Kidney epithelial cell (primary cell): ENCODE measurements around the gene HDAC1. TPM values are rescaled to one million over a fixed set of nuclear protein-coding genes. Genes with fewer than 3 reads are reported as not detected.
"Not testable (repeated sequence)": the region's sequence is repeated elsewhere in the genome, so short reads cannot be mapped to it uniquely, and the experiment has no call there.

ENCODE experiments used
- DNase-seq: peaks from one replicate; pipeline ENCODE4 v3.0.0-alpha.2; 2010; ENCODE audit warnings: low read depth
- H3K27me3 ChIP-seq: 2 replicates; pipeline ENCODE4 v1.6.0; 2011; ENCODE audit warnings: low read length; ENCODE audit not compliant: control insufficient read depth, insufficient read depth
- H3K36me3 ChIP-seq: 2 replicates; pipeline ENCODE4 v1.5.1; 2011; ENCODE audit warnings: low read length; ENCODE audit not compliant: control insufficient read depth, insufficient read depth
- H3K4me3 ChIP-seq: 2 replicates; pipeline ENCODE4 v1.5.1; 2011; ENCODE audit warnings: low read depth, mild to moderate bottlenecking, control low read depth, low read length
- CTCF ChIP-seq: IDR thresholded peaks from 2 replicates; pipeline ENCODE4 v1.5.1; 2011; ENCODE audit warnings: mild to moderate bottlenecking, moderate library complexity, low read length, control low read depth, inconsistent platforms; ENCODE audit not compliant: insufficient read depth, poor library complexity, severe bottlenecking
- total RNA-seq: library from RNA; depleted of rRNA; stranded (reverse); fragments of >200 nt; gene quantifications from 2 replicates; pipeline ENCODE4 v1.2.3, GENCODE V29; 2015

The HDAC1 gene
- total RNA-seq, 1 donor from 2014 or later, result 85.7 TPM

GRCh38 chr1:32249831-32250525 lies 41.9 kb upstream of the HDAC1 start:
- H3K4me3 ChIP-seq, result no peak overlapping the region
- no peaks in the 10 kb centered on the region for H3K27me3 ChIP-seq
- TF ChIP-seq CTCF, result no peak
- DNase-seq, result no peak
- H3K36me3 ChIP-seq, result no peaks in the 10 kb centered on the region

GRCh38 chr1:32250893-32251716 lies 40.8 kb upstream of the HDAC1 start, which contains the start of gene LCK:
TSS of gene LCK (plus strand) at chr1:32251265. CDS start at chr1:32274330, 23,065 bp downstream.
- no peak within 1 kb of the TSS for H3K4me3 ChIP-seq
- no peaks in the 10 kb centered on the region for H3K27me3 ChIP-seq
- no peaks in the 10 kb centered on the region for H3K36me3 ChIP-seq
- DNase-seq, result no peak
- TF ChIP-seq CTCF, result no peak

- DNase-seq, result no peak
- no peaks in the 10 kb centered on the region for H3K27me3 ChIP-seq
- TF ChIP-seq CTCF, result no peak
- no peak overlapping the region for H3K4me3 ChIP-seq
- no peaks in the 10 kb centered on the region for H3K36me3 ChIP-seq
Observed at GRCh38 chr1:32255072-32256071, 36.5 kb upstream of the HDAC1 start.

DNA sequence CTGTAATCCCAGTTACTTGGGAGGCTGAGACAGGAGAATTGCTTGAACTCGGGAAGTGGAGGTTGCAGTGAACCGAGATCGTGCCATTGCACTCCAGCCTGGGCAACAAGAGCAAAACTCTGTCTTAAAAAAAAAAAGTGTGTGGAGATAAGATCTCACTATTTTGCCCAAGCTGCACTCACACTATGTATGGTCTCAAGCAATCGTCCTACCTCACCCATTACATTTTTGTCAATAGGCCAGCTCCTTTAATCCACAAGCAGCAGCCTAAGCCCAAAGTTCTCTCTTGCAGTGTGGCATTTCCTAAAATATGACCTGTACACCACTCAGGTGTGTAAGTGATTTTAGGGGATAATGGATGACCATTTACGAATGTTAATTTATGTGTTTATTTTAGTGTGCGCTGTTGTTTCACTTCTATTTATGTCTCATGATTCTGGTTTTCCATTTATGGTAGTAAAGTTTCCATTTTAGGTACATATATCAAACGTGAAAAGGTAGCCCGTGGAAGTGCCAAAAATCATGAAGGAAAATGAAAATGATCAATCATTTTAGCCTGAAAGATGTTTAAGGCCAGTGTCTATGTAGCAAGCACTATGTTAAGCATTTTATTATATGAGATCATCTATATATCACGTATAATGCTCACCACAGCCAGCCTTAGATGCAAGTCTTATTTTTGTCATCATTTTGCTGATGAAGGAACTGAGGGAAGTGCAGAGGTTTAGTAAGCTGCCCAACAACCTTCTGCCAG lies 35.2 kb upstream of the HDAC1 start:
- Histone ChIP-seq H3K4me3 (no peak overlapping the region), H3K36me3 (no peaks in the 10 kb centered on the region), H3K27me3 (no peaks in the 10 kb centered on the region)
- no peak for DNase-seq
- TF ChIP-seq CTCF, result no peak

- Histone ChIP-seq H3K27me3 (no peaks in the 10 kb centered on the region), H3K36me3 (no peaks in the 10 kb centered on the region), H3K4me3 (no peak overlapping the region)
- DNase-seq, result no peak
- TF ChIP-seq CTCF, result no peak
Observed at GRCh38 chr1:32257227-32257508, 34.7 kb upstream of the HDAC1 start.

GRCh38 chr1:32263236-32263593 lies 28.7 kb upstream of the HDAC1 start:
- not testable (repeated sequence) for H3K4me3 ChIP-seq, DNase-seq, H3K36me3 ChIP-seq, H3K27me3 ChIP-seq
